Heart left ventricle (tissue), 13 donors: ENCODE data around the gene NEK10.

Source experiments
- POLR2A ChIP-seq, 2 donors: fragments of 450-650 bp; IDR thresholded peaks; one replicate each; pipeline ENCODE4 v1.6.1; 2017; ENCODE audit warnings: antibody characterized with exemption in 2 of 2, mild to moderate bottlenecking in 2 of 2, moderate library complexity in 2 of 2
- TF ChIP-seq, protein P1 (sequence below), 12 donors: fragments of 200-600 bp; sonication (generic) in 4 of 12; IDR thresholded peaks; one replicate each; pipeline versions ENCODE4 v1.5.0 to v1.8.0; 2018 to 2022; ENCODE audit warnings: antibody characterized with exemption in 12 of 12, mild to moderate bottlenecking in 5 of 12
- donor health status: ischemic (EF 13 %, LVEDD 7.1; RV severe dilation, severe dysfunction).
- donor health status: DM: no; HTN: yes; CAD: no.
- donor health status: DM: no; HTN: no; CAD: no.
- donor health status: ischemic (EF 25% LVEDD 6.9; RV normal size, moderate dysfunction).
- donor health status: ischemic (EF 25% LVEDD 5.7; RV mildly dilated, moderate dysfunction).
- donor health status: ischemic (EF 35%, LVEDD 5.7; RV mildly dilated, moderate dysfunction).
- donor health status: nonischemic (EF 11% LVEDD 7.7; RV severe dilation, severe dysfunction).
- donor health status: DM: yes; HTN: yes; CAD: no.
- donor health status: PGD.
- donor health status: ischemic (EF 29% LVEDD 5.4; RV normal size, mild dysfunction).
- donor health status: nonischemic (EF 23%, LVEDD 6.1; RV moderate dilation, normal function).

- no peak for TF ChIP-seq POLR2A (IDR thresholded peaks at IDR 0.05)
- TF ChIP-seq, protein P1, sequence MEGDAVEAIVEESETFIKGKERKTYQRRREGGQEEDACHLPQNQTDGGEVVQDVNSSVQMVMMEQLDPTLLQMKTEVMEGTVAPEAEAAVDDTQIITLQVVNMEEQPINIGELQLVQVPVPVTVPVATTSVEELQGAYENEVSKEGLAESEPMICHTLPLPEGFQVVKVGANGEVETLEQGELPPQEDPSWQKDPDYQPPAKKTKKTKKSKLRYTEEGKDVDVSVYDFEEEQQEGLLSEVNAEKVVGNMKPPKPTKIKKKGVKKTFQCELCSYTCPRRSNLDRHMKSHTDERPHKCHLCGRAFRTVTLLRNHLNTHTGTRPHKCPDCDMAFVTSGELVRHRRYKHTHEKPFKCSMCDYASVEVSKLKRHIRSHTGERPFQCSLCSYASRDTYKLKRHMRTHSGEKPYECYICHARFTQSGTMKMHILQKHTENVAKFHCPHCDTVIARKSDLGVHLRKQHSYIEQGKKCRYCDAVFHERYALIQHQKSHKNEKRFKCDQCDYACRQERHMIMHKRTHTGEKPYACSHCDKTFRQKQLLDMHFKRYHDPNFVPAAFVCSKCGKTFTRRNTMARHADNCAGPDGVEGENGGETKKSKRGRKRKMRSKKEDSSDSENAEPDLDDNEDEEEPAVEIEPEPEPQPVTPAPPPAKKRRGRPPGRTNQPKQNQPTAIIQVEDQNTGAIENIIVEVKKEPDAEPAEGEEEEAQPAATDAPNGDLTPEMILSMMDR (IDR thresholded peaks at IDR 0.05), result no peak
These were observed 259.2 kb downstream of the NEK10 start for GRCh38 chr3:27110020-27110419.
